ENCODE measurements around the gene MRPL19.
"Not testable (repeated sequence)": the region's sequence is repeated elsewhere in the genome, so short reads cannot be mapped to it uniquely, and the experiment has no call there.

- not testable (repeated sequence) for TF ChIP-seq CTCF (optimal IDR thresholded peaks at IDR 0.05 in 1 of 3, IDR thresholded peaks at IDR 0.05 in 1 of 3, conservative IDR thresholded peaks at IDR 0.05 in 1 of 3; ENCODE audit: extremely low read depth in 1 of 3, insufficient read depth in 2 of 3, low read length in 3 of 3); EZH2 (IDR thresholded peaks at IDR 0.05; ENCODE audit: low read length)
Observed at GRCh38 chr2:75711590-75711989, 65.0 kb downstream of the MRPL19 start.
